Measurements from ENCODE around the gene PGR.

The PGR gene

GRCh38 chr11:100994966-100995365 is 134.6 kb downstream of the PGR start:
- POLR2A ChIA-PET, result no interaction called here
- H3K4me3 ChIP-seq (ENCODE audit: low read depth, low read length), result no peak overlapping the region
- no peak for TF ChIP-seq CTCF (IDR thresholded peaks at IDR 0.05; ENCODE audit: insufficient read depth, low read length, missing control alignments)
- DNase-seq (ENCODE audit: low read depth, low spot score), result no peak
- CTCF ChIA-PET, result no interaction called here

GRCh38 chr11:100991541-100991940 is 138.1 kb downstream of the PGR start:
- ChIA-PET POLR2A (no interaction called here), CTCF (interaction anchor here (1.5 kb wide), 1 partner anchor 13 kb away, joined by 4 read pairs; no protein-coding TSS in a partner anchor)
- no peak overlapping the region for H3K4me3 ChIP-seq (ENCODE audit: low read depth, low read length)
- no peak for TF ChIP-seq CTCF (IDR thresholded peaks at IDR 0.05; ENCODE audit: insufficient read depth, low read length, missing control alignments)
- DNase-seq (ENCODE audit: low read depth, low spot score), result peak; percentile 10

GRCh38 chr11:100990931-100991330 is 138.7 kb downstream of the PGR start:
- CTCF ChIA-PET, result interaction anchor here (1.5 kb wide), 1 partner anchor 12 kb away, joined by 4 read pairs; no protein-coding TSS in a partner anchor
- POLR2A ChIA-PET, result no interaction called here
- no peak for DNase-seq (ENCODE audit: low read depth, low spot score)
- TF ChIP-seq CTCF (IDR thresholded peaks at IDR 0.05; ENCODE audit: insufficient read depth, low read length, missing control alignments), result no peak
- no peak overlapping the region for H3K4me3 ChIP-seq (ENCODE audit: low read depth, low read length)

- no peak overlapping the region for H3K4me3 ChIP-seq (ENCODE audit: low read depth, low read length)
- DNase-seq (ENCODE audit: low read depth, low spot score), result no peak
- POLR2A ChIA-PET, result no interaction called here
- CTCF ChIA-PET, result no interaction called here
- TF ChIP-seq CTCF (IDR thresholded peaks at IDR 0.05; ENCODE audit: insufficient read depth, low read length, missing control alignments), result no peak
Observed at GRCh38 chr11:100984668-100985067, 144.9 kb downstream of the PGR start.

- no peak overlapping the region for H3K4me3 ChIP-seq (ENCODE audit: low read depth, low read length)
- TF ChIP-seq CTCF (IDR thresholded peaks at IDR 0.05; ENCODE audit: insufficient read depth, low read length, missing control alignments), result no peak
- POLR2A ChIA-PET, result no interaction called here
- CTCF ChIA-PET, result interaction anchor here (1.2 to 2.1 kb wide), 4 partner anchors 10 to 866 kb away, joined by 3 to 6 read pairs (median 4); no protein-coding TSS in a partner anchor
- no peak for DNase-seq (ENCODE audit: low read depth, low spot score)
Observed at GRCh38 chr11:100981196-100981824, 148.3 kb downstream of the PGR start.

- no peak overlapping the region for H3K4me3 ChIP-seq (ENCODE audit: low read depth, low read length)
- ChIA-PET CTCF (interaction anchor here (0.6 to 2.1 kb wide), 5 partner anchors 9 to 867 kb away, joined by 3 to 6 read pairs (median 4); no protein-coding TSS in a partner anchor), POLR2A (no interaction called here)
- no peak for TF ChIP-seq CTCF (IDR thresholded peaks at IDR 0.05; ENCODE audit: insufficient read depth, low read length, missing control alignments)
- DNase-seq (ENCODE audit: low read depth, low spot score), result no peak
Observed at GRCh38 chr11:100980156-100980555, 149.5 kb downstream of the PGR start.
